SIG-M5 treated with dmso at 0.1 percent for 504 hours (cell line): Measurements from ENCODE around the gene PDZD11.
"Not testable (repeated sequence)": the region's sequence is repeated elsewhere in the genome, so short reads cannot be mapped to it uniquely, and the experiment has no call there.

Source experiments
- DNase-seq: peaks from one replicate; lab custom pipeline; 2025; ENCODE audit not compliant: unreplicated experiment; lab: John Stamatoyannopoulos, UW

Gene PDZD11

DNA sequence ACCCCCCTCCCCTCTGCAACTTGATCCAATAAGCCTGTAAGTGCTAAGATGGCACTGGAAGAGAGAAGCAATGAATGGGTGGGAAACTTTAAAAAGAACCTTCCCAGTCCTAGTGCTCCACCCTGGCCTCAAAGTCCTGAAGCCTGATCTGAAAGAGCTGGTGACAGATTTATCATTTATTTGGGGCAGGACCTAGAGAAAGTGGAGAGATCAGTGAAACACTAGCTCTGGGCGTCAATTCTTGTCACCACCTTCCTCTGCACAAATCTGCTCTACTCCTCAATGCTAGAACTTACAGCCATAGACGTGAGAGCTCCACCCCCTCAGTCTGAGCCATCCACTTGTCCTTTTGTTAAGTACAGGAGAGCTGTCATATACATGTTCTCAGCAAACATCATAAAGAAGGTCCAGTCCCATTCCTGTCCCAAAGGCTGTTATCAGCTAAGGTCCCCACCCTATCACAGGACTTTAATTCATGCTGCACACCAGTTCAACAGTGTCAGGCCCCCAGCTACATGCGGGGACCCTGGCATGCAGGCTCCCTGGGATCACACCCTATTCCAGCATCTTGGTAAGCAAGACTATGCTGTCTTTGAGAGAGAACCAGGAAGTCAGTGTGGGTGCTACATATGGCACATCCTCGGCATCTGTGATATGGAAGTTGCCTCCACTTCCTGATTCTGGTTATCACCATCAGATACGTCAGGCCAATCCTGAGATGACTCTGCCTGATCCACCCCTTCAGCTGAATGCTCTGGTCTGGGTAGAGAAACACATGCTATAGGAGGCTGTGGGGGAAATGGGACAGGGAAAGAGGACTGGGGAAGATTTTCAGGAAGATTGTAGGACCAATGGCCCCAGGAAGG, 32.1 kb downstream of the PDZD11 start:
- DNase-seq = no peak

DNA sequence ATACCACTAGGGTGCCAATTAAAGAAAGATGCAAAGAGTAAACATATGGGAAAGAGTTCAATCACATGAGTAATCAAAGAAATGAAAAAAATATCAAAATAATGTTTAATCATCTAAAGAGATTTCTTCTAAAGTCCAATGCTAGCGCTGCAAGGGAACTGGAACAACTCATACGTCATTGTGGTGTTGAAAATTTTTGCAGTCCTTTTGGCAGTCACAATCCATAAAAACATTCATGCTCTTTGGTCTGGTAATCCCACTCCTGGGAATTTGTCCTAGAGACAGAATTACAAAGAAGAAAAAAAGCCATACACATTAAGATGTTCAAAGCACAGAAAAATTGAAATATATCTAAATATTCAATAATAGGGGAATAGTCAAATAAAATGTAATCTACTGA, 34.3 kb downstream of the PDZD11 start:
- DNase-seq = no peak

DNA sequence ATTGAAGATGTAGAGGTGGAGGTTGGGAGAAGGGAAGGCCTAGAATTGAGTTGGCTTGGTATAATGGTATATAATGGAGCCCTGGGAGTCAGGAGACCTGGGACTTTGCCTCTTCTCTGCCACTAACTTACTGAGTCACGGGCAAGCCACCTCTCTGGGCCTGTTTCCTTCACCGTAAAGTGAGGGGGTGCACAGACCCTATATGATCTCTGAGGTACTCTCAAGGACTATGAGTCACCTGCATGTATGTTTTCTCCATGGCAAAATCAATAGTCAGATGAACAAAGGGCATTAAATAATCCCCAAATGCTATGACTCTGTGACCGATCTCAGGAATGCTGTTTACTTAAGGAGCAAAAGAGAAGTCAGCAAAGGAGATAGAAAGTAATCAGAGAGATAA, 34.8 kb downstream of the PDZD11 start:
- DNase-seq = no peak

DNA sequence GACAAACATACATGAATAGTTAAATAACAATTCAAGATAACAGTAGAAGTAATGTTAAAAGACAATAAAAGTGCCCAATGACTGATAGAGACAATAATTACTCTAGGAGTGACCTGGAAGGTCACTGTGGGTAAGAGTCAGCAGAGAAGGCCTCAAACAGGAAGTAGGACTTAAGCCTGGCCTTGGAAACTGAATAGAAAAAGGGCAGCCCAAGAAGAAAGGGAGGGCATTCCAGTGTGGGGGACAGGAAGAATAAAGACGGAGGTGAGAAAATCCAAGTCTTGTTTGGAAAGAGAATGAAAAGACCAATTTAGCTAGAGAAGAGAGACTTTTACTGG, 35.7 kb downstream of the PDZD11 start:
- DNase-seq = no peak

DNA sequence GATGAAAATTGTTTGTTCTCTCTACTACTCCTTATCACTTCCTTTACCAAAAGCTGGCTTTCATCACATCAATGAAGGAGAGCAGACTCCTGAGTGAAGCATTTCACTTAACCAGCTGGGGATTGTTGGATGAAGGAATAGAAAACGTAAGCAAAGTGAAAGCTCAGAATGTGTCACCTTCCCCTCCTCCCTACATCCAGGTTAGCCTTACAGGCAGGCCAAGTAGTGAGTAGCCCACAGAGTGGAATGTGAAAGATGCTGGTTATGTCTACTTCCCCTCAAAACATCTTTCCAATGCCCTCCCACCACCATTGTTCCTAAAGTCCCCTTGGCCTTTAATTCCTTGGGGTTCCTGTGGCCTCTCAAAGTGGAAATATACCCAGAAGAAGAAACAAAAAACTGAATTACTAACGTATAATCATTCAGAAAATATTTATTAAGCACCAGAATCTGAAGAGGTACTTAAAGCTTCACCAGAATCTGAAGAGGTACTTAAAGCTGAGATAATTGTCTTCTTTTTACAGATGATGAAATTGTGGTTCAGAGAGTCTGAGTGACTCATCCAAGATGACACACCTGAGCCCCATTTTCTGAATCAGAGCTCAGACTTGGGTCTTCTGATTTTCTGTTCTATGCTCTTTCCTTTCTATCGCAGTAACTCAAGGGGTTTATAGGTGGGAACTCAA, 36.2 kb downstream of the PDZD11 start:
- DNase-seq = no peak

DNA sequence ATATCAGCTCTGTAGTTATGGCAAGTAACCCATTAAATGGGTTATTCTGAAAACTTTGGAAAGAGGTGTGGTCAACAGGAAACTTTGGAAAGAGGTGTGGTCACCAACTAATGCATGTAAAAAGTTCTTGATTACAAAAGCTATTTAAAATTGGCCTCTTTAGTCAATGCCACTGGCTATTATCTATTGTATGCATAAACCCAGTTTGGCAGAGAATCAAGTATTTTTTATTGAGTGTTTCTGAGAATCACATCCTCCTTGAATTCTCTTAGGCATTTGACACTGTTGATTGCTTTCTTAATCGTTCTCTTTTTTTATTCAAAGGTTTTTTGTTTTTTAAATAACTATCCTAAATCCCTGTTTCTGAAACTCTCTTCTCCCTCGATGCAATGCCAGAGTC, 37.2 kb downstream of the PDZD11 start:
- DNase-seq = no peak

DNA sequence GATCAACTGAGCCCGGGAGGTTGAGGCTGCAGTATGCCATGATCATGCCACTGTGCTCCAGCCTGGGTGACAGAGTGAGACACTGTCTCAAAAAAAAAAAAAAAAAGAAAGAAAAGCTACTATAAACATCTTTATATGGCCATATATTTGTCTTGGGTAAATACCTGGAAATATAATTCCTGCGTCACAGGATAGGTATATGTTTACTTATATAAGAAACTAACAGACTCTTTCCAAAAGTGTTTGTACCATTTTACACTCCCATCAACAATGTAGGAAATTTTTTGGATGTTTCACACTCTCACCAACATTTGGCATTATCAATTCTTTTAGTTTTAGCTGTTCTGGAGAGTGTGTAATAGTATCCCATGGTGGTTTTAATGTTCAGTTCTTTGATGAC, 42.5 kb downstream of the PDZD11 start:
- DNase-seq = no peak

DNA sequence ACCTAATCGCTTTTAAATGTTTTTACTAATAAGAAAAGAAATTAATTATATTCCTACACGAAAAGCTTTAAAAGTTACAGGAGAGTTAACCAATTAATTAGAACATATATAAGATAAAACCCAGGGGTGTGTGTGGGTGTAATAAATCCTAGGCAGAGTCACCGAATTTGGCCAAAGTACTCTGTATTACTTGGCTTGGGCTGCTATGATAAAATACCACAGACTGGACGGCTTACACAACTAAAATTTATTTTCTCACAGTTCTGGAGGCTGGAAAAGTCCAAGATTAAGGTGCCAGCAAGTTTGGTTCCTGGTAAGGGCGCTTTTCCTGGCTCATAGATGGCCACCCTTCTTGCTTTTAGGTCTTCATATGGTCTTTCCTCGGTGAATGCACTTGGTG, 44.8 kb downstream of the PDZD11 start:
- no peak for DNase-seq

DNA sequence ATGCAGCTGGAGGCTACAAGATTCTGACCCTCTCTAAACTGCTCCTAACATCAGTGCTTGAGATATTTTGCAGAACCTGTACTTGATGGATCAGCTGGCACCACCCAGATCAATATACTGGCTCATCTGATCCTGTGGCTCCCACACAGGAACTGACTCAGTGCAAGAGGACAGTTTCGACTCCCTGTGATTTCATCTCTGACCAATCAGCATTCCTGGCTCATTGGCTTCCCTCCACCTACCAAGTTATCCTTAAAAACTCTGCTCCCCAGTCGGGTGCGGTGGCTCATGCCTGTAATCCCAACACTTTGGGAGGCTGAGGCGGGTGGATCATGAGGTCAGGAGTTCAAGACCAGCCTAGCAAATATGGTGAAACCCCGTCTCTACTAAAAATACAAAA, 46.1 kb downstream of the PDZD11 start:
- DNase-seq = not testable (repeated sequence)

DNA sequence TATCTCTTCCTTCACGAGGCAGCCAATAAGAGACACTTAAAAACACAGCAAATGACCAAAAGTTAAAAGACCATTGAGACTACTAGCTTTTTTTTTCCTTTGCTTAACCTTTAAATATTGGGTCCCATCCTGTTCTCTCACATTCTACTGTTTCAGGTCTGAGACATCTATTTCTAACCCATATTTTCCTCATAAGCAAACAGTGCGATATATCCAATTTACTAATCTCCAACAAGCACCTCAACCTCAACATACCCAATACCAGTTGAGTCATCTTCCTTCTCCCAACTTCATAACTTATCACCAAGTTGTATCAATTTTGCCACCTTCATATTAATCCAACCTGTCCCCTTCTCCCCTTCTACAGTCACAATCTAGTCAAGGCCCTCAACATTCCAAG, 48.2 kb downstream of the PDZD11 start:
- DNase-seq = no peak

DNA sequence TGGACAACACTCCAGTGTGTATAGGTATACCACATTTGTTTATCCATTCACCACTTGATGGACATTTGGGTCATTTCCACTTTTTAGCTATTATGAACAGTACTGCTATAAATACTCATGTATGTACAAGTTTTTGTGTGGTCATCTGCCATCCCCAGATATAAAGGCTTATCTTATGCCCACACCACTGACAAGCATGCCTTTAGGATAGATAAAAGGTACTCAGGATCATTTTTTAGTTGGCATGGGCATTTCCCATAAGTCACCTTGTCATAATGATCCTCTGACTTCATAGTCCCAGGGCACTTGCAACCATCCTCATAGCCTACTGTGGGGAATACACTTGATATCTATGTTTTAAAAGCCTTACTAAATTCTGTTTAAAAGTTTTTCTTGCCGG, 49.0 kb downstream of the PDZD11 start:
- no peak for DNase-seq
